Measurements from ENCODE around the gene RAB33B. TPM values are rescaled to one million over a fixed set of nuclear protein-coding genes. Genes with fewer than 3 reads are reported as not detected.

The RAB33B gene
- total RNA-seq, 1 experiment from 2014 or later, result 5.7 TPM

GRCh38 chr4:139416073-139416673 is 37.7 kb upstream of the RAB33B start:
- POLR2A ChIA-PET, result no interaction called here
- DNase-seq (ENCODE audit: low spot score) (no peak), ATAC-seq (no peak)
- CTCF ChIA-PET, result no interaction called here
- Mint-ChIP-seq H3K27me3 (ENCODE audit: low read depth) (no peaks in the 10 kb centered on the region; the same call in 1 of the 2 replicates), H3K4me1 (no peaks in the 10 kb centered on the region), H3K9me3 (peaks cover 41% of the 10 kb centered on the region), H3K36me3 (peaks cover 31% of the 10 kb centered on the region), H3K27ac (no peak overlapping the region), H3K4me3 (no peak overlapping the region)
- TF ChIP-seq USF2 (CRISPR knock-in tag; IDR thresholded peaks at IDR 0.05) (no peak), ZNF219 (CRISPR knock-in tag; IDR thresholded peaks at IDR 0.05; ENCODE audit: borderline replicate concordance) (no peak), ELF4 (CRISPR knock-in tag; IDR thresholded peaks at IDR 0.05; ENCODE audit: low read depth) (no peak)
- TF ChIP-seq, protein P1, sequence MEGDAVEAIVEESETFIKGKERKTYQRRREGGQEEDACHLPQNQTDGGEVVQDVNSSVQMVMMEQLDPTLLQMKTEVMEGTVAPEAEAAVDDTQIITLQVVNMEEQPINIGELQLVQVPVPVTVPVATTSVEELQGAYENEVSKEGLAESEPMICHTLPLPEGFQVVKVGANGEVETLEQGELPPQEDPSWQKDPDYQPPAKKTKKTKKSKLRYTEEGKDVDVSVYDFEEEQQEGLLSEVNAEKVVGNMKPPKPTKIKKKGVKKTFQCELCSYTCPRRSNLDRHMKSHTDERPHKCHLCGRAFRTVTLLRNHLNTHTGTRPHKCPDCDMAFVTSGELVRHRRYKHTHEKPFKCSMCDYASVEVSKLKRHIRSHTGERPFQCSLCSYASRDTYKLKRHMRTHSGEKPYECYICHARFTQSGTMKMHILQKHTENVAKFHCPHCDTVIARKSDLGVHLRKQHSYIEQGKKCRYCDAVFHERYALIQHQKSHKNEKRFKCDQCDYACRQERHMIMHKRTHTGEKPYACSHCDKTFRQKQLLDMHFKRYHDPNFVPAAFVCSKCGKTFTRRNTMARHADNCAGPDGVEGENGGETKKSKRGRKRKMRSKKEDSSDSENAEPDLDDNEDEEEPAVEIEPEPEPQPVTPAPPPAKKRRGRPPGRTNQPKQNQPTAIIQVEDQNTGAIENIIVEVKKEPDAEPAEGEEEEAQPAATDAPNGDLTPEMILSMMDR (IDR thresholded peaks at IDR 0.05), result peak; percentile 66

DNA sequence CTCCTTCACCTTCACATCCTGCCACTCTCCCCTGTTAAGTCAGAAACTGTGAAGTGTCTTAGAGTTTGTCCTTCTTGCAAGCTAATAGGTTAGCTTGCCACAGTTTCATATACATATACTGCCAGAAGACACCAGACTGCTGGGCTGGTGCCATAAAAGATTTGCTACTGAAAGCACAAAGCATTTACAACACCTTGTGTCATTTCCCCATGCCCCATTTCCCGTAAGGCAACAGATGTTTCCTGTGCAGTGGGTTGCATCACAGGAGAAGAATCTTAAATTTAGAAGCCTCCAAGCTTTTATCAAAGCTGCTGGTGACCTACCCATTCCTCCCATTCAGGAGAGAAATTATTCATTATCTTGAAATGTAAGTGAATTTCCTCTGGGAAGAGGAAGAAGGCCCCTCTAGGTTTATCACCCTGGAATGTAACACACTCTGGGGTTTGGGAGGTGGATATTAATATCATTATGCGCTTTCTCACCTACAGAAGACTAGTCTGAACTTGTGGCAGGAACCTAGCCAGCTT is 34.5 kb upstream of the RAB33B start:
- peaks cover 44% of the 10 kb centered on the region for H3K9me3 Mint-ChIP-seq
- ChIA-PET POLR2A (no interaction called here), CTCF (no interaction called here)
- ATAC-seq (no peak), DNase-seq (ENCODE audit: low spot score) (no peak)
- no peak overlapping the region for H3K4me3 Mint-ChIP-seq
- no peaks in the 10 kb centered on the region; the same call in 1 of the 2 replicates for H3K27me3 Mint-ChIP-seq (ENCODE audit: low read depth)
- H3K36me3 Mint-ChIP-seq, result peaks cover 22% of the 10 kb centered on the region
- no peak for TF ChIP-seq ZNF671 (CRISPR knock-in tag; IDR thresholded peaks at IDR 0.05)
- TF ChIP-seq CBFB (CRISPR knock-in tag; IDR thresholded peaks at IDR 0.05; ENCODE audit: low read depth), result no peak
- no peak for TF ChIP-seq KAT7 (CRISPR knock-in tag; IDR thresholded peaks at IDR 0.05; ENCODE audit: borderline replicate concordance)
- no peak for TF ChIP-seq STAT6 (CRISPR knock-in tag; conservative IDR thresholded peaks at IDR 0.05; ENCODE audit: low read depth)
- no peak for TF ChIP-seq ZNF263 (CRISPR knock-in tag; IDR thresholded peaks at IDR 0.05; ENCODE audit: low read depth)
- TF ChIP-seq HMGA2 (CRISPR knock-in tag; IDR thresholded peaks at IDR 0.05), result no peak
- TF ChIP-seq SMAD3 (CRISPR knock-in tag; IDR thresholded peaks at IDR 0.05; ENCODE audit: borderline replicate concordance), result no peak
- TF ChIP-seq ZNF219 (CRISPR knock-in tag; IDR thresholded peaks at IDR 0.05; ENCODE audit: borderline replicate concordance), result no peak
- H3K27ac Mint-ChIP-seq, result no peak overlapping the region
- H3K4me1 Mint-ChIP-seq, result no peaks in the 10 kb centered on the region

- Mint-ChIP-seq H3K9me3 (peaks cover 32% of the 10 kb centered on the region), H3K27me3 (ENCODE audit: low read depth) (no peaks in the 10 kb centered on the region; the same call in 1 of the 2 replicates), H3K4me1 (no peaks in the 10 kb centered on the region), H3K36me3 (peaks cover 12% of the 10 kb centered on the region), H3K27ac (no peak overlapping the region), H3K4me3 (no peak overlapping the region)
- CTCF ChIA-PET, result interaction anchor here (1.2 kb wide), 1 partner anchor 77 kb away, joined by 4 read pairs; no protein-coding TSS in a partner anchor
- ATAC-seq (no peak), DNase-seq (ENCODE audit: low spot score) (no peak)
- POLR2A ChIA-PET, result no interaction called here
- no peak for TF ChIP-seq GABPB1 (CRISPR knock-in tag; IDR thresholded peaks at IDR 0.05)
- TF ChIP-seq RELA (CRISPR knock-in tag; IDR thresholded peaks at IDR 0.05; ENCODE audit: borderline replicate concordance), result no peak
- TF ChIP-seq, protein P2, sequence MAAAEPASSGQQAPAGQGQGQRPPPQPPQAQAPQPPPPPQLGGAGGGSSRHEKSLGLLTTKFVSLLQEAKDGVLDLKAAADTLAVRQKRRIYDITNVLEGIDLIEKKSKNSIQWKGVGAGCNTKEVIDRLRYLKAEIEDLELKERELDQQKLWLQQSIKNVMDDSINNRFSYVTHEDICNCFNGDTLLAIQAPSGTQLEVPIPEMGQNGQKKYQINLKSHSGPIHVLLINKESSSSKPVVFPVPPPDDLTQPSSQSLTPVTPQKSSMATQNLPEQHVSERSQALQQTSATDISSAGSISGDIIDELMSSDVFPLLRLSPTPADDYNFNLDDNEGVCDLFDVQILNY (CRISPR knock-in tag; IDR thresholded peaks at IDR 0.05), result no peak
- no peak for TF ChIP-seq PREB (CRISPR knock-in tag; IDR thresholded peaks at IDR 0.05; ENCODE audit: borderline replicate concordance)
- no peak for TF ChIP-seq NFE2L1 (CRISPR knock-in tag; IDR thresholded peaks at IDR 0.05)
- TF ChIP-seq USF2 (CRISPR knock-in tag; IDR thresholded peaks at IDR 0.05), result no peak
- TF ChIP-seq, protein P3, sequence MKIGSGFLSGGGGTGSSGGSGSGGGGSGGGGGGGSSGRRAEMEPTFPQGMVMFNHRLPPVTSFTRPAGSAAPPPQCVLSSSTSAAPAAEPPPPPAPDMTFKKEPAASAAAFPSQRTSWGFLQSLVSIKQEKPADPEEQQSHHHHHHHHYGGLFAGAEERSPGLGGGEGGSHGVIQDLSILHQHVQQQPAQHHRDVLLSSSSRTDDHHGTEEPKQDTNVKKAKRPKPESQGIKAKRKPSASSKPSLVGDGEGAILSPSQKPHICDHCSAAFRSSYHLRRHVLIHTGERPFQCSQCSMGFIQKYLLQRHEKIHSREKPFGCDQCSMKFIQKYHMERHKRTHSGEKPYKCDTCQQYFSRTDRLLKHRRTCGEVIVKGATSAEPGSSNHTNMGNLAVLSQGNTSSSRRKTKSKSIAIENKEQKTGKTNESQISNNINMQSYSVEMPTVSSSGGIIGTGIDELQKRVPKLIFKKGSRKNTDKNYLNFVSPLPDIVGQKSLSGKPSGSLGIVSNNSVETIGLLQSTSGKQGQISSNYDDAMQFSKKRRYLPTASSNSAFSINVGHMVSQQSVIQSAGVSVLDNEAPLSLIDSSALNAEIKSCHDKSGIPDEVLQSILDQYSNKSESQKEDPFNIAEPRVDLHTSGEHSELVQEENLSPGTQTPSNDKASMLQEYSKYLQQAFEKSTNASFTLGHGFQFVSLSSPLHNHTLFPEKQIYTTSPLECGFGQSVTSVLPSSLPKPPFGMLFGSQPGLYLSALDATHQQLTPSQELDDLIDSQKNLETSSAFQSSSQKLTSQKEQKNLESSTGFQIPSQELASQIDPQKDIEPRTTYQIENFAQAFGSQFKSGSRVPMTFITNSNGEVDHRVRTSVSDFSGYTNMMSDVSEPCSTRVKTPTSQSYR (CRISPR knock-in tag; IDR thresholded peaks at IDR 0.05), result no peak
- TF ChIP-seq ATF1 (CRISPR knock-in tag; IDR thresholded peaks at IDR 0.05), result no peak
- TF ChIP-seq ZNF121 (CRISPR knock-in tag; IDR thresholded peaks at IDR 0.05), result no peak
These were observed 33.3 kb upstream of the RAB33B start for GRCh38 chr4:139420652-139421051.
